Measurements from ENCODE around the gene NIPBL. TPM values are rescaled to one million over a fixed set of nuclear protein-coding genes. Genes with fewer than 3 reads are reported as not detected.
A peak's percentile ranks its signal among the peaks of the same experiment; 100 is the strongest.

Gene NIPBL
- total and polyA plus RNA-seq, 2 of the 13 experiments (the other 11 are each of a cell fraction or from before 2014, with no cell fraction given) = 12.3 to 32.3 TPM

DNA sequence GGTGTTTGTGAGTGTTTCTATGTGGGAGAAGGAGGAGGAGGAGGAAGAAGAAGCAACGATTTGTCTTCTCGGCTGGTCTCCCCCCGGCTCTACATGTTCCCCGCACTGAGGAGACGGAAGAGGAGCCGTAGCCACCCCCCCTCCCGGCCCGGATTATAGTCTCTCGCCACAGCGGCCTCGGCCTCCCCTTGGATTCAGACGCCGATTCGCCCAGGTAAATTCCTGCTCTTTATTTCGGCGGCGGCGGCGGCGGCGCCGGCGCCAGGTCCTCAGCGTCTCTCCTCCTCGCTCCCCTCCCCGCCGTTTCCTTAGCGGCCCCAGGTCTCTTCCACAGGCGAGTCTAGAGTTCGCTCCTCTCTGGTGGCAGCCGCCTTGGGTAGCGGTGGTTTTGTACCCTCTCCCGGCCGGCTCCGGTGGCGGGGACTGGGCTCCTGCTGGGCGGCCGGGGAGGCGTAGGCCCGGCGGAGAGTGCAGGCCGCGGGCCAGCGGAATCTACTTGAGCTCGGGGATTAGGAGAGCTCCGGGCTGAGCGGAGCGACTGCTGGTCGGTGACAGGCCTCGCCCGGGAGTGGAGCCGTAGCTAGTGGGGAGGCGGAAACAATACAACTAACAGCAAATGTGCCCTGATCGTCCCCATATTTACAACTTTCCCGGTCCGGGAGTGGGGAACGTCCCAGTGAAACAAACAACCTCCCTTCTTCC lies 547 bp downstream of the NIPBL start (continued):
- TF ChIP-seq, protein P1, sequence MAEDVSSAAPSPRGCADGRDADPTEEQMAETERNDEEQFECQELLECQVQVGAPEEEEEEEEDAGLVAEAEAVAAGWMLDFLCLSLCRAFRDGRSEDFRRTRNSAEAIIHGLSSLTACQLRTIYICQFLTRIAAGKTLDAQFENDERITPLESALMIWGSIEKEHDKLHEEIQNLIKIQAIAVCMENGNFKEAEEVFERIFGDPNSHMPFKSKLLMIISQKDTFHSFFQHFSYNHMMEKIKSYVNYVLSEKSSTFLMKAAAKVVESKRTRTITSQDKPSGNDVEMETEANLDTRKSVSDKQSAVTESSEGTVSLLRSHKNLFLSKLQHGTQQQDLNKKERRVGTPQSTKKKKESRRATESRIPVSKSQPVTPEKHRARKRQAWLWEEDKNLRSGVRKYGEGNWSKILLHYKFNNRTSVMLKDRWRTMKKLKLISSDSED (CRISPR knock-in tag; IDR thresholded peaks at IDR 0.05) = no peak
- peak; percentile 32; the same call in 1 of the 2 replicates for TF ChIP-seq KDM5B (CRISPR knock-in tag; IDR thresholded peaks at IDR 0.05; ENCODE audit: borderline replicate concordance)
- 0 out of 2 replicates have a peak, but pooled peaks have one; percentile 45 for TF ChIP-seq HNRNPL (IDR thresholded peaks at IDR 0.05; ENCODE audit: low read depth, low read length)
- TF ChIP-seq ZNF709 (CRISPR knock-in tag; IDR thresholded peaks at IDR 0.05) = peak; percentile 75
- no peak for TF ChIP-seq ZNF101 (CRISPR knock-in tag; IDR thresholded peaks at IDR 0.05; ENCODE audit: borderline replicate concordance, low read depth)
- TF ChIP-seq, protein P2, sequence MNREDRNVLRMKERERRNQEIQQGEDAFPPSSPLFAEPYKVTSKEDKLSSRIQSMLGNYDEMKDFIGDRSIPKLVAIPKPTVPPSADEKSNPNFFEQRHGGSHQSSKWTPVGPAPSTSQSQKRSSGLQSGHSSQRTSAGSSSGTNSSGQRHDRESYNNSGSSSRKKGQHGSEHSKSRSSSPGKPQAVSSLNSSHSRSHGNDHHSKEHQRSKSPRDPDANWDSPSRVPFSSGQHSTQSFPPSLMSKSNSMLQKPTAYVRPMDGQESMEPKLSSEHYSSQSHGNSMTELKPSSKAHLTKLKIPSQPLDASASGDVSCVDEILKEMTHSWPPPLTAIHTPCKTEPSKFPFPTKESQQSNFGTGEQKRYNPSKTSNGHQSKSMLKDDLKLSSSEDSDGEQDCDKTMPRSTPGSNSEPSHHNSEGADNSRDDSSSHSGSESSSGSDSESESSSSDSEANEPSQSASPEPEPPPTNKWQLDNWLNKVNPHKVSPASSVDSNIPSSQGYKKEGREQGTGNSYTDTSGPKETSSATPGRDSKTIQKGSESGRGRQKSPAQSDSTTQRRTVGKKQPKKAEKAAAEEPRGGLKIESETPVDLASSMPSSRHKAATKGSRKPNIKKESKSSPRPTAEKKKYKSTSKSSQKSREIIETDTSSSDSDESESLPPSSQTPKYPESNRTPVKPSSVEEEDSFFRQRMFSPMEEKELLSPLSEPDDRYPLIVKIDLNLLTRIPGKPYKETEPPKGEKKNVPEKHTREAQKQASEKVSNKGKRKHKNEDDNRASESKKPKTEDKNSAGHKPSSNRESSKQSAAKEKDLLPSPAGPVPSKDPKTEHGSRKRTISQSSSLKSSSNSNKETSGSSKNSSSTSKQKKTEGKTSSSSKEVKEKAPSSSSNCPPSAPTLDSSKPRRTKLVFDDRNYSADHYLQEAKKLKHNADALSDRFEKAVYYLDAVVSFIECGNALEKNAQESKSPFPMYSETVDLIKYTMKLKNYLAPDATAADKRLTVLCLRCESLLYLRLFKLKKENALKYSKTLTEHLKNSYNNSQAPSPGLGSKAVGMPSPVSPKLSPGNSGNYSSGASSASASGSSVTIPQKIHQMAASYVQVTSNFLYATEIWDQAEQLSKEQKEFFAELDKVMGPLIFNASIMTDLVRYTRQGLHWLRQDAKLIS (CRISPR knock-in tag; IDR thresholded peaks at IDR 0.05) = 0 out of 2 replicates have a peak, but pooled peaks have one; percentile 52
- TF ChIP-seq ZSCAN29 (CRISPR knock-in tag; conservative IDR thresholded peaks at IDR 0.05) = no peak
- TF ChIP-seq DR1 (CRISPR knock-in tag; IDR thresholded peaks at IDR 0.05) = 0 out of 2 replicates have a peak, but pooled peaks have one; percentile 30
- TF ChIP-seq ZNF569 (CRISPR knock-in tag; IDR thresholded peaks at IDR 0.05; ENCODE audit: borderline replicate concordance) = peak; percentile 58; the same call in 1 of the 2 replicates
- TF ChIP-seq, protein P3, sequence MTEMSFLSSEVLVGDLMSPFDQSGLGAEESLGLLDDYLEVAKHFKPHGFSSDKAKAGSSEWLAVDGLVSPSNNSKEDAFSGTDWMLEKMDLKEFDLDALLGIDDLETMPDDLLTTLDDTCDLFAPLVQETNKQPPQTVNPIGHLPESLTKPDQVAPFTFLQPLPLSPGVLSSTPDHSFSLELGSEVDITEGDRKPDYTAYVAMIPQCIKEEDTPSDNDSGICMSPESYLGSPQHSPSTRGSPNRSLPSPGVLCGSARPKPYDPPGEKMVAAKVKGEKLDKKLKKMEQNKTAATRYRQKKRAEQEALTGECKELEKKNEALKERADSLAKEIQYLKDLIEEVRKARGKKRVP (CRISPR knock-in tag; IDR thresholded peaks at IDR 0.05) = 0 out of 4 replicates have a peak, but pooled peaks of 1 of the 2 experiments have one; percentile 33
- TF ChIP-seq, protein P4, sequence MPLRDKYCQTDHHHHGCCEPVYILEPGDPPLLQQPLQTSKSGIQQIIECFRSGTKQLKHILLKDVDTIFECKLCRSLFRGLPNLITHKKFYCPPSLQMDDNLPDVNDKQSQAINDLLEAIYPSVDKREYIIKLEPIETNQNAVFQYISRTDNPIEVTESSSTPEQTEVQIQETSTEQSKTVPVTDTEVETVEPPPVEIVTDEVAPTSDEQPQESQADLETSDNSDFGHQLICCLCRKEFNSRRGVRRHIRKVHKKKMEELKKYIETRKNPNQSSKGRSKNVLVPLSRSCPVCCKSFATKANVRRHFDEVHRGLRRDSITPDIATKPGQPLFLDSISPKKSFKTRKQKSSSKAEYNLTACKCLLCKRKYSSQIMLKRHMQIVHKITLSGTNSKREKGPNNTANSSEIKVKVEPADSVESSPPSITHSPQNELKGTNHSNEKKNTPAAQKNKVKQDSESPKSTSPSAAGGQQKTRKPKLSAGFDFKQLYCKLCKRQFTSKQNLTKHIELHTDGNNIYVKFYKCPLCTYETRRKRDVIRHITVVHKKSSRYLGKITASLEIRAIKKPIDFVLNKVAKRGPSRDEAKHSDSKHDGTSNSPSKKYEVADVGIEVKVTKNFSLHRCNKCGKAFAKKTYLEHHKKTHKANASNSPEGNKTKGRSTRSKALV (CRISPR knock-in tag; IDR thresholded peaks at IDR 0.05) = no peak
- TF ChIP-seq, protein P5, sequence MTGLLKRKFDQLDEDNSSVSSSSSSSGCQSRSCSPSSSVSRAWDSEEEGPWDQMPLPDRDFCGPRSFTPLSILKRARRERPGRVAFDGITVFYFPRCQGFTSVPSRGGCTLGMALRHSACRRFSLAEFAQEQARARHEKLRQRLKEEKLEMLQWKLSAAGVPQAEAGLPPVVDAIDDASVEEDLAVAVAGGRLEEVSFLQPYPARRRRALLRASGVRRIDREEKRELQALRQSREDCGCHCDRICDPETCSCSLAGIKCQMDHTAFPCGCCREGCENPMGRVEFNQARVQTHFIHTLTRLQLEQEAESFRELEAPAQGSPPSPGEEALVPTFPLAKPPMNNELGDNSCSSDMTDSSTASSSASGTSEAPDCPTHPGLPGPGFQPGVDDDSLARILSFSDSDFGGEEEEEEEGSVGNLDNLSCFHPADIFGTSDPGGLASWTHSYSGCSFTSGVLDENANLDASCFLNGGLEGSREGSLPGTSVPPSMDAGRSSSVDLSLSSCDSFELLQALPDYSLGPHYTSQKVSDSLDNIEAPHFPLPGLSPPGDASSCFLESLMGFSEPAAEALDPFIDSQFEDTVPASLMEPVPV (CRISPR knock-in tag; IDR thresholded peaks at IDR 0.05) = 0 out of 2 replicates have a peak, but pooled peaks have one; percentile 2
- TF ChIP-seq SRF (IDR thresholded peaks at IDR 0.05; ENCODE audit: low read depth, low read length) = no peak
- peak; percentile 68; the same call in 1 of the 2 replicates for TF ChIP-seq TMF1 (CRISPR knock-in tag; IDR thresholded peaks at IDR 0.05; ENCODE audit: low read depth)
- TF ChIP-seq IRF2 (CRISPR knock-in tag; IDR thresholded peaks at IDR 0.05) = peak; percentile 18; the same call in 1 of the 2 replicates
- TF ChIP-seq HIVEP1 (CRISPR knock-in tag; IDR thresholded peaks at IDR 0.05) = peak; percentile 61; the same call in 1 of the 2 replicates
- TF ChIP-seq AGO2 (optimal IDR thresholded peaks at IDR 0.05; ENCODE audit: low read depth, low read length) = peak; percentile 67
- TF ChIP-seq ZNF605 (CRISPR knock-in tag; IDR thresholded peaks at IDR 0.05) = peak; percentile 39; the same call in 1 of the 2 replicates

All from HepG2 (cell line).